HG03097 (cell line): ENCODE data around the gene EIF4G3.

ENCODE experiments used
- ATAC-seq: cut with Tn5 transposase; IDR thresholded peaks from one replicate; pipeline ENCODE4 v1.9.1; 2021; ENCODE audit not compliant: unreplicated experiment, low FRiP score

The EIF4G3 gene

GRCh38 chr1:20998826-20999225, 177.9 kb downstream of the EIF4G3 start:
- ATAC-seq = no peak

- no peak for ATAC-seq
Measured at GRCh38 chr1:20997602-20998224, 179.0 kb downstream of the EIF4G3 start.

GRCh38 chr1:20996554-20996953, 180.1 kb downstream of the EIF4G3 start:
- no peak for ATAC-seq

- ATAC-seq = no peak
Measured at GRCh38 chr1:20993716-20994575, 182.8 kb downstream of the EIF4G3 start.

DNA sequence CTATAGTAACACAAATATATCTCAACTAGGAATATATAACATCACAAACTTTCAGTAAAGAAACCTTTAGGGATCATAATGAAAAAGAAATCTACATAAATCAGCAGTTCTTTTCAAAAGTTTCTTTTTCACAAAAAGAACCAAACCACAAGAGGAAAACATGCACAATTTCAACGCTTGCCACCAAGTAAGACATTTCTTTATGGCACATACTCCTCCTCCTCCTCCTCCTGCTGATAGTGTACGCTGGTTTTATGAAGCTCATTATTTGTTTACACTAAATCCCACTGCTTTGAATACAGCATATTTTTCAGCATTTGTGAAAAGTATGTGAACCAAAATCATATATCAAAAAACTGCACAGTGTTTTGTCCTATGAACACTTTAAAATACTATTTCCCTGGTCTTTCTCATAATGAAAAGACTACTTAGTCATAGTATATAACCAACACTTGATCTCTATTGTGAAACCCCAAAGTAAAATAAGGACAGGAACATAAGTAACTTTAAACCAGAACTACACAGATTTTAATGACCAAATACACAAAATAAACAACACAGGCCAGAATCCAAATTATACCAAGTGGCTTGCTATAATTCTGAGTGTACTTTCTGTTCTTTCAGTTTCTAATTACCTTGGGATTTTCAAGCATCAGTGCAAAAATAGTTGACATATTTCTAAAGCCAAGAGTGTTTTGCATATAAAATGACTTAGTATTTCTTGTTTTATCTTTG, 184.2 kb downstream of the EIF4G3 start:
- ATAC-seq = no peak

DNA sequence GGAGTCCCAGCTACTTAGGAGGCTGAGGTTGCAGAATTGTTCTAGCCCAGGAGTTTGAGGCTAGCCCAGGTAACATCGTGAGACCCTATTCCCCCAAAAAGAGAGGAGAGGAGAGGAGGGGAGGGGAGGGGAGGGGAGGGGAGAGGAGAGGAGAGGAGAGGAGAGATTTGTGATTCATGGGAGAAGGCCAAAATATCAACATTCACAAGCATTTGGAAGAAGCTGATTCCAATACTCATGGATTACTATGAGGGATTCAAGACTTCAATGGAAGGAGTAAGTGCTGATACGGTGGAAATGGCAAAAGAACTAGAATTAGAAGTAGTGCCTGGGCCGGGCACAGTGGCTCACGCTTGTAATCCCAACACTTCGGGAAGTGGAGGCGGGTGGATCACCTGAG, 187.8 kb downstream of the EIF4G3 start:
- no peak for ATAC-seq

DNA sequence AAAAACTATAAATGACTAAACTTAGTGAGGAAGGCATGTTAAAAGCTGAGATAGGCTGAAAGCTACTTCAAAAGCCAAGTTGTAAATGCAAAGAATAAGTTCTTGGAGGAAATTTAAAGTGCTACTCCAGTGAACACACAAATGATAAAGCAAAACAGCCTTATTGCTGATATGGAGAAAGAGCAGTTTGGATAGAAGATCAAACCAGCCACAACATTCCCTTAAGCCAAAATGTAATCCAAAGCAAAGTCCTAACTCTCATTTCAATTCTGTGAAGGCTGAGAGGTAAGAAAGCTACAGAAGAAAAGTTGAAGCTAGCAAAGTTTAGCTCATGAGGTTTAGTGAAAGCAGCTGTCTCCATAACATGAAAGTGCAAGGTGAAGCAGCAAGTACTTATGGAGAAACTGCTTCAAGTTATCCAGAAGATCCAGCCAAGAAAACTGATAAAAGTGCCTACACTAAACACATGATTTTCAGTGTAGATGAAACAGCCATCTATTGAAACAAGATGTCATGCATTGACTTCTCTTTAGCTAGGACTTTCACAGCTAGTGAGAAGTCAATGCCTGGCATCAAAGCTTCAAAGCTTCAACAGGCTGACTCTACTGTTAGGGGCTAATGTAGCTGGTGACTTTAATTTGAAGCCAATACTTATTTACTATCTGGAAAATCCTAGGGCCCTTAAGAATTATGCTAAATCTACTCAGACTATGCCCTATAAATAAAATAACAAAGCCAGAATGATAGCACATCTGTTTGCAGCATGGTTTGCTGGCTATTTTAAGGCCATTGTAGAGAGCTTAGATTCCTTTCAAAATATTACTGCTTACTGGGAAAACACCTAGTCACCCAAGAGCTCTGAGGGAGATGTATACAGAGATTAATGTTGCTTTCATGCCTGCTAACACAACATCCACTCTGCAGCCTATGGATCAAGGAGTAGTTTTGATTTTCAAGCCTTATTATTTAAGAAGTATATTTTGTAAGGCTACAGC, 188.6 kb downstream of the EIF4G3 start:
- ATAC-seq = no peak

DNA sequence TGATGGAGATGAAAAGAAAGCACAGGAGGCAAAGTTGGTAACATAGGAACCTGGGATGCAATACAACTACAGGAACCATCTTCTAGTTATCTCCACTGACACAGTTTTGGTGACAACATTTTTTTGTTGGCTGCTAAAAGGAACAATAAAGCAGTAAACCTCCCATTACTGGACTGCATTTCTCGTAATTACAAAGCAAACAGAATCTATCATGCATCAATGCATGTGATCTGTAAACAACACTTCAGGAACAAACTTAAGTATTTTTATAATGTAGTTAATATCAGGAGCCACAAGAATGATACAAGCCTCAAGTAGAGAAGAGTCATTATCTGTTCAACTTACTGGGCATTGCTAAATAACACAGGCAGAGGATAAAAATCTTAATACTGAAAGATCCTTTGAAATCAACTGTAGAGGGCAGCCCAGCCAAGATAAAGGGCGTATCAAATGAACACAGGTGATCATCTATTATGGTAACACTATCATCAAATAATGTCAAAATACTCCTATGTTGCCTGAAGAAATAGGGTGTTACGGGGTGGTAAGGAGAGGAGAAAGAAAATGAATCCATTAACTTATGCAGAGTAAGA, 193.3 kb downstream of the EIF4G3 start:
- ATAC-seq = no peak

DNA sequence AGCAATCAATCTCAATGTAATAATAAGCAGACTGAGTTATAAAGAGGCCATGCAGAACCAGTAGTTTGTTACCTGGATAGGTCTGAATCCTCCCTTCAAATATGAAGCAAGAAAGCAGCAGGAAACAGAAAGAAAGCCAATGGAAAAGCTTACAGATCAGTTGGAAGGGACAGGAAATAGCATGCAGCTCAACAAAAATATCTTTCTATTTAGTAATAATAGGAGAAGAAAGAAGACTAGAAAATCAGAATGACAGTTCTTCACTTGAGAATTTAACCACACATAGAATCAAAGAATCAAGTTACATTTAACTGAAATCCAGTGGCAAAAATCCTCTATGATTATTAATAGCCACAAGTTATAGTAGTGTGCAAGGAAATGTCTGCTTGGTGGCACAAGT, 194.4 kb downstream of the EIF4G3 start:
- no peak for ATAC-seq

DNA sequence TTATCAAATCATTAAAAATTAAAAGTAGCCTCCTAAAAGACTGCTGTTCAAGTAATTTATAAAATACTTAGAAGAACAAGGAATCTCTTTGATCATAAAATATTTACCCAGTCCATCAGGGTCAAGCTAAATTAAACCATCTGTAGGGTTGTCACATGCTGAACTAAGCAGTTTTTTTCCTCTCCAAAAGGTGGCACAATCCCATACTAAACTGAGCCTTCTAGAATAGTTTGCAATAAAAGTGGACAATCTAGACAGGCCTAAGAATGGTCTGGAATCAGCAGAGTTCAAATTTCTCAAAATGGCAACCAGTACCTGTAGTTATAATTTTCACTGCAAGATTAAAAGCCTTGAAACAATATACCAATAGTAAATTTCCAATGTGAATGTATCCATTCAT, 194.8 kb downstream of the EIF4G3 start:
- no peak for ATAC-seq

DNA sequence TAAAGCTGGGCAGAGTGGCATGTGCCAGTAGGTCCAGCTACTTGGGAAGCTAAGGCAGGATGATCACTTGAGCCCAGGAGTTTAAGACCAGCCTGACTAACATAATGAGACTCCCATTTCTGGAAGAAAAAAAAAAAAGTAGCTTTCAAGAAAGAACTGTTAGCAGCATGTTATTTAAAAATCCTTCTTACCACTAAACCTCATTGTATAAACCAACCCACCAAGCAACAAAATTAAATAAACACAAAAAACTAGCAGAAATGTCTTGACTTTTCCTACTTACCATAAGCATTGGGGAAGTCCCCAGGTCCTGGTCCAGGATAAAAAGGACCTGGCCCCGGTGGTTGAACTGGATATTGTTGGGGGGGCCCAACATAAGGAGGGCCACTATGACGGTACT, 196.6 kb downstream of the EIF4G3 start:
- no peak for ATAC-seq

DNA sequence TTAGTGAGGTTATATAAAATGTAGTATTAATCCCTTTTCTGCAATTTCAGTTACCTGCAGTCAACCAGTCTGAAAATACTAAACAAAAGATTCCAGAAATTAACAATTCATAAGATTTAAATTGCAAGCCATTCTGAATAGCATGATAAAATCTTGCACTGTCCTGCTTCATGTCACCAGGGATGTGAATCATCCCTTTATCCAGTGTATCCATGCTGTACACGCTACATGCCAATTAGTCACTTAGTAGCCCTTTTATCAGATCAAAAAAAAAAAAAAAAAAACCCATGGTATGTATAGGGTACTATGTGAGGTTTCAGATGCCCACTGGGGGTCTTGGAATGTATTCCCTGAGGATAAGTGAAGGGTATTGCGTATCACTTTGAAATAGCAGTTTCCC, 198.3 kb downstream of the EIF4G3 start:
- ATAC-seq = no peak

GRCh38 chr1:20975668-20976067, 201.0 kb downstream of the EIF4G3 start:
- no peak for ATAC-seq

DNA sequence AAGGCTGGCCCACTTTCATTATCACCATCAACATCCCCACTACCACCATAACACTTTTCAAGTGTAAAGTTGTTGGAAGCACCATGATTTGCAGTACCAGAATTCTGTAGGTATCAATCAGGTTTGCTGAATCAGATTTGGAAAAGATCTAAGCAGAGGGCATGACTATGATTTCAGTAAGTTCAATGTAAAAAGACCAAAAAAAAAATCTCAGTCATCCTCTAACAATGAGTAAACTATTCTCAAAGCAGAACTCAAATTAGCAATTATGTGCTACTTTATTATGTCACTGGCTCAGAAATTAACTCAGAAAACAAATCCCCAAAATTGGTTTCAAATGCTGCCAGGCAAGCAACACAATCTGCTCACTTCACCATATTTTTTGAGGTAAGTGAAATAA, 201.7 kb downstream of the EIF4G3 start:
- ATAC-seq = no peak

- ATAC-seq = no peak
Measured at GRCh38 chr1:20974069-20974468, 202.6 kb downstream of the EIF4G3 start.

- ATAC-seq = no peak
Measured at GRCh38 chr1:20972855-20973254, 203.8 kb downstream of the EIF4G3 start.

- ATAC-seq = peak; percentile 72
Measured at GRCh38 chr1:20964540-20965484, 211.9 kb downstream of the EIF4G3 start.

- ATAC-seq = no peak
Measured at GRCh38 chr1:20962576-20963258, 214.0 kb downstream of the EIF4G3 start.
